ENCODE measurements around the gene DEPDC4.

Gene DEPDC4

DNA sequence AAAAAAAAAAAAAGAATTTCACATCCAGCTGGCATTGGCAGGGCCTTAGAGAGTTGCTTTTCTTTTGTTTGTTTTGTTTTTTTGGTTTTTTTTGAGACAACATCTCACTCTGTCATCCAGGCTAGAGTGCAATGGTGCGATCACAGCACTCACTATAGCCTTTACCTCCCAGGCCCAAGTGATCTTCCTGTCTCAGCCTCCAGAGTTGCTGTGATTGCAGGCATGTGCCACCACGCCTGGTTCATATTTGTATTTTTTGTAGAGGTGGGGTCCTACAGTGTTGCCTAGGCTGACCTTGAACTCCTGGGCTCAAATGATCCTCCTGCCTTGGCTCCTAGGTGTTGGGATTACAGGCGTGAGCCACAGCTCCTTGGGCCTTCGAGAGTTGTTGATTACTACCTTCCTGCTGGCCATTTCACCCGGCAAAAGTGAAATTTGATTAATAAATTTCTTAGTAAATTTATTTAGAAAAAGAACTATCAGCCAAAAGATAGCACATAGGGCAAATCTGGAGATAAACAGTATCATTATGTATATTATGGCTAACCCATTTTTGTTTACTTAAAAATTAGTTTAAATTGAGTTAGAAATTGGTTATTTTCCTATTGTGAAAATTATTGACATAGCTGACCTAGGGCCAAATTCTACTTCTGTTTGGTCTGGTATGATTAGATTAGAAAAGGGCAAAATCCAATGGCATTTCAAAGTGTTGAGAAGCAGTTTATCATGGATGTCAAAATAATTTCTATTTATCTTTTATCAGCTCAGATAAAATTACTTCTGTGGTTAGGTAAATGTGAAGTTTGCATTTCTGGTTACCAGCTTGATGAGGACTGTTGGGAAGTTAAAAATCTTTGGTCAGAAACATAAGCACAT is 53.6 kb downstream of the DEPDC4 start:
- no peak for DNase-seq

GRCh38 chr12:100211698-100212097 is 55.2 kb downstream of the DEPDC4 start:
- no peak for DNase-seq

DNA sequence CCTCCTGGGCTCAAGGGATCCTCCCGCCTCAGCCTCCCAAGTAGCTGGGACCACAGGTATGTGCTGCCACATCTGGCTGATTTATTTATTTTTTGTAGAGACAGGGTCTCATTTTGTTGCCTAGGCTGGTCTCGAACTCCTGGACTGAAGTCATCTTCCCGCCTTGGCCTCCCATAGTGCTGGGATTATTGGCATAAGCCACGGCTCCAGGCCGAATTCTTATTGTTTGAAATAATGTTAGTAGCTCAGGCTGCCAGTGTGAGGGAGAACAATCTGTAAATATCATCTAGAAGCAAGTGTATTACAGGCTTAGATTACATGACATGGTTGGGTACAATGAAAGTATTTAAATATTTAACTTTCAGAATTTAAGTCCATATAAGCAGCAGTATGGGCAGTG is 58.0 kb downstream of the DEPDC4 start:
- no peak for DNase-seq

- DNase-seq, result no peak
Measured at GRCh38 chr12:100207311-100207710, 59.6 kb downstream of the DEPDC4 start.

DNA sequence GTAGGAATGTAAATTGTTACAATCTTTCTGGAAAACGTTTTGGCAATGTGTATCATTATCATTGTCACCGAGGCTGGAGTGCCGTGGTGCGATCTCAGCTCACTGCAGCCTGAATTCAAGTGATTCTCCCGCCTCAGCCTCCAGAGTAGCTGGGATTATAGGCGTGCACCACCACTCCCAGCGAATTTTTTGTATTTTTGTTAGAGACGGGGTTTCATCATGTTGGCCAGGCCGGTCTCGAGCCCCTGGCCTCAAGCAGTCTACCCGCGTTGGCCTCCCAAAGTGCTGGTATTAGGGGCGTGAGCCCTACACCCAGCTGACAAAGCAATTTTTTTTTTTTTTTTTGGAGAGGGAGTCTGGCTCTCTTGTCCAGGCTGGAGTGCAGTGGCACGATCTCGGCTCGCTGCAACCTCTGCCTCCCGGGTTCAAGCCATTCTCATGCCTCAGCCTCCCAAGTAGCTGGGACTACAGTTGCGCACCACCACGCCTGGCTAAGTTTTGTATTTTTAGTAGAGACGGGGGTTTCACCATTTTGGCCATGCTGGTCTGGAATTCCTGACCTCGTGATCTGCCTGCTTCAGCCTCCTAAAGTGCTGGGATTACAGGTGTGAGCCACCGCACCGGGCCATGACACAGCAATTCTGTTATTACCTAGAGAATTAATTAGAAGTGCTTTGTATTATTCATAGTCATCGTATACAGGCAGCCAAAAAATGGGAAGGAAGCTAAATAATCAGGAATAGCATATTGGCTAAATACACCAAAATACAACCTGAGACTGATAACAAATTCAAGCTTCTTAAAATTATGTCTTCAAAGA is 65.1 kb downstream of the DEPDC4 start:
- no peak for DNase-seq

- peak; percentile 94 for DNase-seq
Measured at GRCh38 chr12:100200463-100201181, 66.3 kb downstream of the DEPDC4 start, which contains the start of gene ACTR6. Gene ACTR6, plus strand, starts transcription at chr12:100200815. Its CDS starts 37 bp downstream, at chr12:100200852.

- peak; percentile 76 for DNase-seq
Measured at GRCh38 chr12:100199347-100200149, 67.3 kb downstream of the DEPDC4 start.

GRCh38 chr12:100199023-100199346 is 67.9 kb downstream of the DEPDC4 start:
- no peak for DNase-seq

DNA sequence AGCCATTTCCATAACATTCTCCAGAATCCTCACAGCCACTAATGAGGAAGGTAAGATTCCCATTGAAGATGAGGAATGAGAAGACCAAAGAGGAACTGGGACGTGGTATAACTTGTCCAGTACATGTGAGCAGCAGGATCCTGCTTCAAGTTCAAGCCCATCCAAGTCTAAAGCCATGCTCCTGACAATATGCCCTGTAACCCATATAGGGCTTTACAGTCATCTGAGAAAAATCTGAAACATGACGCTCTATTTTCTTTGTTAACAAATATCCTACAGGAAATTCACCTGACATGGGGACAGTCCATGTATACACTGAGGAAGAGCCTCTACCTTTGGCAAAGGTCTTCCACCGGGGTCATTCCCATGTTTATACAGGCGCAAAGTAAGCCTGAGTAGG is 69.4 kb downstream of the DEPDC4 start:
- no peak for DNase-seq

DNA sequence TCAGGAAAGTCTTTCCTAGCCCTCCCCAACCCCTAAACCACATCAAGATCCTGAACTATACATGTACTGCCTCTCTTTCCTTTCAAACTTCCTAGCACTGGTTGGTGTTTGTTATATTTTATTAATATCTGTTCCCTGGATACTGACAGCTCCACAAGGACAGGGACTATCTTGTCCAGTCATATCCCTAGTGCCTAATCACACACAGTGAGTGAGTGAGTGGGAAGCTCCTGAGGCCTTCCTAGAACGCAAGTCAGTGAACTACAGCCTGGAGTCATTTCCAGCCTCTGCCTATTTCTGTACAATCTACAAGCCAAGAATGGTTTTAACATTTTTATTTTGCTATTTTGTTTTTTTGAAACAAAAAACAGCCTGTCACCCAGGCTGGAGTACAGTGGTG is 73.8 kb downstream of the DEPDC4 start:
- no peak for DNase-seq
